HL-60 (cell line): ENCODE data around the gene MBLAC1.

Source experiments
- POLR2AphosphoS5 ChIP-seq: IDR thresholded peaks from 2 replicates; pipeline ENCODE4 v1.6.1; 2012; ENCODE audit warnings: low read depth
- TF ChIP-seq, protein P1 (sequence below): IDR thresholded peaks from one replicate; pipeline ENCODE4 v1.5.1; 2011; ENCODE audit warnings: low read length, control low read depth, inconsistent platforms; ENCODE audit not compliant: insufficient read depth

DNA sequence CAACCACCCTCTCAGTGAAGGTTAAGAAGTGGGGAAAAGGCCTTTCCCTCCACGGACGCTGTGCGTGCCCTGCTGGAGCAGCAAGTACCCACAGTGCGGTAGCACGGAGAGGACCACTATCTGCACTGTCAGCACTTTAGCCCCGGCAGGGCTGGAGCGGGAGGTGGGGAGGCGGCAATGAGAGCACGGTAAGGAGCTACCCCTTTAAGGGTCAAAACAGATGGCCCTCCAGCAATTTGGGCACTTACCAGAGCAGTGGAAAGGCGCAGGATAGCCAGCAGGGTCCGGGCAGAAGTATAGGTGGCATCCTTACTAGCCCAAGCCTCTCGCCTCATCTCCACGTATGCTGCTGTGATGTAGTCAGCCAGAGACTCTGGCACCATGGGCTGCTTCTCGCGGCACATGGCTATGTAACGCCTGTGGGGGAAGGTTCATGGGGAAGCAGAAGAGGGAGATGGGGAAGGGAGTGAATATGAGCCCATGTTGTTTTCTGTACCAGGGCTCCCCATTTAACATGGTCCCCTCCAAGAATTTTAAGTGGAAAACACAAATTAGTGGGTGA, 32.8 kb upstream of the MBLAC1 start:
- TF ChIP-seq, protein P1, sequence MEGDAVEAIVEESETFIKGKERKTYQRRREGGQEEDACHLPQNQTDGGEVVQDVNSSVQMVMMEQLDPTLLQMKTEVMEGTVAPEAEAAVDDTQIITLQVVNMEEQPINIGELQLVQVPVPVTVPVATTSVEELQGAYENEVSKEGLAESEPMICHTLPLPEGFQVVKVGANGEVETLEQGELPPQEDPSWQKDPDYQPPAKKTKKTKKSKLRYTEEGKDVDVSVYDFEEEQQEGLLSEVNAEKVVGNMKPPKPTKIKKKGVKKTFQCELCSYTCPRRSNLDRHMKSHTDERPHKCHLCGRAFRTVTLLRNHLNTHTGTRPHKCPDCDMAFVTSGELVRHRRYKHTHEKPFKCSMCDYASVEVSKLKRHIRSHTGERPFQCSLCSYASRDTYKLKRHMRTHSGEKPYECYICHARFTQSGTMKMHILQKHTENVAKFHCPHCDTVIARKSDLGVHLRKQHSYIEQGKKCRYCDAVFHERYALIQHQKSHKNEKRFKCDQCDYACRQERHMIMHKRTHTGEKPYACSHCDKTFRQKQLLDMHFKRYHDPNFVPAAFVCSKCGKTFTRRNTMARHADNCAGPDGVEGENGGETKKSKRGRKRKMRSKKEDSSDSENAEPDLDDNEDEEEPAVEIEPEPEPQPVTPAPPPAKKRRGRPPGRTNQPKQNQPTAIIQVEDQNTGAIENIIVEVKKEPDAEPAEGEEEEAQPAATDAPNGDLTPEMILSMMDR = no peak
- no peak; the same call in 1 of the 2 replicates for TF ChIP-seq POLR2AphosphoS5
